Activated CD4-positive, alpha-beta T cell treated with anti-CD3 and anti-CD28 coated beads, Interleukin-2, Interleukin-4, amounts not matched to agents 100 ng/mL and 50 ng/mL, durations not matched to agents 16 hours and 8 hours (primary cell): ENCODE measurements around the gene CIAPIN1.

Experiments
- DNase-seq: peaks from one replicate; pipeline ENCODE4 v3.0.0-alpha.2; 2020; ENCODE audit warnings: low spot score

The CIAPIN1 gene

DNA sequence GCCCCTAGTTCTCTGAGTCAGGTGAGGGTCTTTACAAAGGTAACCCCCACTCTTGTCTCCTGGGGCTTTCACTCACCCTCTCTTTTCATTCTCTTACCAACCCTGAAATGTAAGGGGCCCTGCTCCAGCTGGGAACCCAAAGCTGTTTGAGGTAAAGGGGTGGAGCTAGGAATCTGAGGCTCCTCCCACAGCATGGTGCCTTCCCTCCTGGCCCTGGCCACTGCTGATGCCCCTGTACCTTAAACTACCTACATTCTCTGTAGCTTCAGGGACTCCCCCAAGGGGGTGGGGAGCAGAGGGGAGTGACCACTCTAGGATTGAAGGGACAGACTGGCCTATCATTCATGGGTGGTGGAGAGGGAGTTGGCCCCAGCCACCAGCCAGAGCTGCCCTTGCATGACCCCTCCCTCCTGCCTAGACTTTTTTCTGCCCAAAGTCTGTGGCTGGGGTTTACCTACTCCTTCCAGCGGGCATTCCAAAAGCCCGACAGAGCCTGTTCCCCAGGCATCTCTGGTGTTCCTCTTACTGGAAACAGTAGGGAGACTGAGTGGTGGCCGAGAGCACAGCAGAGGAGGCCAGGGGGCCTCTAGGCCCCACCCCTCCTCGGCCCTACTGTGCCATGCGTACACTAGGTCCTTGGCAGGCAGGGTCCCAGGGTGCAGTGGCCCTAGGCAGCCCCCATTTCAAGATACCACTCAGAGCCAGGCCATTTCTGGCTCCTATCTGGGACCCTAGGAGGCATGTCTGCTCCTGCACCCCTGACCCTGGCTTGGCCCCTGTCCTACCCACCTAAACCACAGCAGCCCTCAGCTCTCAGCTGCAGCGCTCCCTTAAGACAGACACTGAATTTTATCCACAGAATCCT lies 29.6 kb upstream of the CIAPIN1 start:
- no peak for DNase-seq

DNA sequence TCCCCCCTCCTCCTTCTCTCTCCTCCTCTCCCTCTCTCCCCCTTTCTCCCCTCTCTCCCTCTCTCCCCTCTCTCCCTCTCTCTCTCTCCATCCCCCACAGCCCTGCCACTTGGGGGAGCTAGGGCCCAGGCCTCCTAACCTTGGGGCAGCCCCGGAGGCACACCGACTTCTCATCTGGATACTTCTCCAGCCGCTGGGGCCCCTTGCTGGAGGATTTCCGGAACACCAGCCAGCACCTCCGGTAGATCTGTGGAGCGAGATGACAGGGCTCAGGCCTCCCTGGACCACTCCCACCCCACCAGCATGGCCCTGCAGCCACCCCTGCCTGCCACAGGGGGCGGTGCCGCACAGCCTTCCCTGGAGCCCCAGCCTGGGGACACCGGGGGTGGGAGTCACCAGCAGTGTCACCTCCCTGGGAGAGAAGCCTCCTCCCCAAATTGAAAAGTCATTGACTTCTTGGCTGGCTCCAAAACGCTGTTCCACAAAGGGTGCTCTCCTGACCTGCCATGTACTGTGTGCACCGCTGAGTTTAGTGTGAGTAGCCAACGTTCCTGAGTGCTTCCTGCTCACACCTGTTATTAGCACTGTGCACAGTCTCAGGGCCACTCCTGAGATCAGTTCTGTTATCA lies 28.6 kb upstream of the CIAPIN1 start:
- peak; percentile 92 for DNase-seq

DNA sequence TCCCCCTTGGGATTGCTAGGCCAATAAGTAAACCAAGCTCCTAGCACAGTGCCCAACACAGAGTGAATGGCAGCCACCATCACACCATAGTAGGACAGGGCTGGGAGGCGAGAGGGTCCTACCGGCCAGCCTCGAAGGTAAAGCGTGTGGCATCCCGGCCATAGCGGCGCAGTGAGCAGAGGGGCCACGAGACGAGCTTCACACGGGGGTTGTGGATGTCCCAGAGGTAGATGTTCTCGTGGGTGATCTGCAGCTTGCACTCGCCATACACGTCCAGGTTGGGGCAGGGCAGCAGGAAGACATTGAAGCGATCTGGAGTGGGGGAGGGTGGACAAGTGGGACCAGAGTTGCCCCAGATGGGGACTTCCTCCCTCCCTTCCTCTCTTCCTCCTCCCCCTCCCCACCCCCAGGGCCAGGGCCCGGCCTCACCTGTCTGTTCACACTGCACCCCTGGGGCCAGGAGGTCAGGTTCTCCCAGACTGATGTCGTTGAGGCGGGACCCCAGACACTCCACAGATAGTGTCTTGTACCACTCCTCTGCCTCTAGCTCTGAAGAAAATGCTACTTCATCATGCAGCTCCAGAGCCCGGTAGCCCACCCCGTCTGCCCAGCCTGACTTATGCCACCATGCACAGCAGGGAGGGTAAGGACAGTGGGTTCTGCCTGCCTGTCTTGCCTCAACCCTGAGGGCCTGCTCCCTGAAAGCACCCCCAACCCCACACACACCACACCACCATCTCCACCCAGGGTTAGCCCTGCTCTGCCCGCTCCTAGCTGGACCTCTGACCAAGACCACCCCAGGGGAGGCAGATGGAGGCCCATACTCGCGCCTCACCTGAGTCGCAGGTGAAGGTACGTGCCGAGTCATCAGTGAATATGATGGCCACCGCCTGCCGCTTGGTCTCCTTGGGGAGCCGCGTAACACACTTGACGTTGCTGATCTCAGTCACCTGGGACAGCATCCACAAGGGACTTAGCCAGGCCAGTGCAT lies 27.8 kb upstream of the CIAPIN1 start:
- no peak for DNase-seq

DNA sequence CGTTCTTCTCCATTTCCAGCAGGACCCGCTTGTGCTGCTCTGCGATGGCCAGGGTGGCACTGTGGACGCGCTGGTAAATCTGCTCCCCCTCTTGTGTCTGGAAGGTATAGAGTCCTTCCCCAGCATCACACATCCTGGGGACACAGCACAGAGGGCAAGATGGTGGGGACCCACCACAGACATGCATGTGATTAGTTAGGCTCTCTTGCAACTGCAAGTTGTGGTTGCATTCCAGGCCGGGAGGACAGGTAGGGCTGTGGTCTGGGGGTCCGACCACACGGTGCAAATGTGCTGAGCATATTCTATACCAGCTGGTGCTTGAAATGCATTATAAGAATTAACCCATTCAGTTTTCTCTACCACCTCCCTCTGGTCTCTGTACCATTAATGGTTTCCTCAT lies 26.7 kb upstream of the CIAPIN1 start:
- no peak for DNase-seq

DNA sequence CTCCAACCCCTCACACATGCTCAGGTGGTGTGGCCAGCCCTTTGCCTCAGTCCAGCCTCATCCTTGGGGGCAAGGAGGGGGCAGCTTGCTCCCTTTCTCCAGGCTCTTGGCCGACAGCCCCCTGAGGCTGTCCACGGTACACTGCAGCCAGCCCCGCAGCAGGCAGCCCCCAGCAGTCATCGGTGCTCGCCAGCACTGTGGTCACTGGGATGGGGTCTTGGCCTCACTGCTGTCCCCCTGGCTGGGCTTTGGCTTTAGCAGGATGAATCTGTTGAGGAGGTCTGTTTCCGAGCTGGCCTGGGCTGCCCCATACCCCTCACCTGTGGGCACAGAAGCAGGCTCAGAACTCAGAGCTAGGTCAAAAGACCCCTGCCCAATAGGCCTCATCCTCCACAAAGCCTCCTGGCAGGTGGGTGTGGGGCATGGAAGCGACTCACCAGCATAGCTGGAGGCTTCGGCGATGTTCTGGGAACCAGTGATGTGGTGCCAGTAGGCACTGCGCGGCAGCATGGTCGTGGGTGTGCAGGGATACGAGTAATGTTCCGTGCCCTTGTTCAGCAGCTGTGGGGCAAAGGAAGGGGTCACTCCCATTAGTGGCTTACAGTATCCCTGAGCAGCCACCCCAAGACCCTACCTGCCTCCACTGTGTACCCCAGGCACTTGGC lies 26.1 kb upstream of the CIAPIN1 start:
- no peak for DNase-seq

DNA sequence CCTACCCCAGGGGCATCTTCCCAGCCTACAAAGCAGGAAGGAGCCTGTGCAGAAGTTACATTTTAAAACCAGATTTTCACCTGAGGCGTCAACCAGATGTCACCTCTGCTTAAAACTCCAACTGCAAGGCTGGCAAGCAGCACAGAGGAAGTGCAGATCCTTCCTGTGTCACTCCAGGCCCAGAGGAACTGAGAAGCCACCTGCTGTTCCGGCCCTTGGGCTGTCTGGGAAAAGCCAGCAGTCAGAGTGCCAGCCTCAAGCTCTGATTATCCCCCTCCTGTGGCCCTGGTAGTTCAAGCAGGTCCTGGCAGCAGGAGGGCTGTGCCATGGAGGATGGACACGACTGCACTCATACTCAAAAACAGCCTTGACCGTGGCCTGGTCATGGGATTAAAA lies 25.5 kb upstream of the CIAPIN1 start:
- no peak for DNase-seq

DNA sequence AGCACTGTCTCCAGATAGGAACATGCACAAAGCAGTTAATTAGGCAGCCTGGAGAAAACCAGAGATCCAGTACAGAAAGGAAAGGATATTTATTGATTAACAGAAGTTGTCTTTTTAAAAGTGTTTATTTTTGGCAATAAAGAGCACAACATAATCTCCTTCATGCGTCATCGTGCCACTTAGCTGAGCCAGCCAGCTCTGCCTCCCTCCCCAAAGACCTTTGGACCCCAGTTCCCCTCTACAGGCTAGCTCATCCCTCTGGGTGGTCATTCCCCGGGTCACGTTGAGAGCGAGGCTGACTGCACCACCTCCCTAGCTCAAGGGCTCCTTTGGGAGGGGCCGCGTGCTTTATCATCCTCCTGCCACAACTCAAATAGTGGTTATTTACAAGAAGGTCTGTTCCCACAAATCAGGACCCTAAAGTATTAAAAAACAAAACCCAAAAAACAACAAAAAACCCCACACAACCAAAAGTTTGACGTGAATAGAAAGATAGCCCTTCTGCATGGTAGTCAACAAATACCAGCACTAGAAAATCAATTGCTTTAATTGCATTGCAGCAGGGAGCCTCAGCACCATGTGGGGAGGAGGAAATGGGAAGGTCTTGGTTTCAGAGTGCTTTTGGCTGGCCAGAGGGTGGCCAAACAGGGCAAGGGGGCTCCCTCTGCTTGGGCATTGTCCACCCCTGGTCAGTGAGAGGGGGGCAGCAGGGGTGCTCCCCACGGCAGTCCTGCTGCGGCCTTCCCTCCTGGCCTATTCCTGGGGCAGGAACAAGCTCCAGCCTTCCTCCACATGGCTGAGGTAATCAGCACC lies 24.9 kb upstream of the CIAPIN1 start:
- no peak for DNase-seq

DNA sequence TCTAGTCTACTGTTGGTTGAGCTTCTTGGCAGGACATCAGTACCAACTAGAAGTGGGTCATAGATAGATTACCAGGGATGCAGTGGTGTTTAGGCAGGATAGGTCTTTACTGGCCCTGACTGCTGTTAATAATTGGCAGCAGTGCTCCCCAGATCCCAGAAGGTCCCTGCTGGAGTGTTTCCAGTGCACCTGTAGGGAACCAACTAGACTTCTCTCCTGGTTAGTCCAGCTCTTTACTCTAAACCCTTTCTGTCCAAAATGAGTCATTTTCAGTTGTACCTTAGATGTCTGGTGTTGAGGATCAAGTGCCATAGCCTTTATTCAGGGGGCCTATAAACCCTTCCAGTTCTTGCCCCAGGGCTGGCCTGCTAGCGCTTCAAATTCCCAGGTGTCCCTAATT lies 24.0 kb upstream of the CIAPIN1 start:
- DNase-seq: no peak

DNA sequence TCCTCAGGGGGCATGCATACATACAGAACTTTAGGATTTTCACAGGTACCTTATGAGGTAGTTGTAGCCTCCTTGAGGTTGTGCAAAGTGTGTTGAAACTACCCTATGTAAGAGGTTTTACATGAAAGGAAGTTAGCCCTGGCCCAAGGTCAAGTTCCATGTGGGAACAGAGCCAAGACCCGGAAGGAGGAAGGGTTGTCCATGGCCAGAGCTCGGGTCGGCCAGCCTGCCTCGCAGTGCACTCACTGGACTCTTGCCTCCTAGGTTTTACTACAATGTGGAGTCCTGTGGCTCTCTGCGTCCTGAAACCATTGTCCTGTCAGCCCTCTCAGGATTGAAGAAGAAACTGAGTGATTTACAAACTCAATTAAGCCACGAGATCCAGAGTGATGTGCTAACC lies 23.5 kb upstream of the CIAPIN1 start:
- no peak for DNase-seq

DNA sequence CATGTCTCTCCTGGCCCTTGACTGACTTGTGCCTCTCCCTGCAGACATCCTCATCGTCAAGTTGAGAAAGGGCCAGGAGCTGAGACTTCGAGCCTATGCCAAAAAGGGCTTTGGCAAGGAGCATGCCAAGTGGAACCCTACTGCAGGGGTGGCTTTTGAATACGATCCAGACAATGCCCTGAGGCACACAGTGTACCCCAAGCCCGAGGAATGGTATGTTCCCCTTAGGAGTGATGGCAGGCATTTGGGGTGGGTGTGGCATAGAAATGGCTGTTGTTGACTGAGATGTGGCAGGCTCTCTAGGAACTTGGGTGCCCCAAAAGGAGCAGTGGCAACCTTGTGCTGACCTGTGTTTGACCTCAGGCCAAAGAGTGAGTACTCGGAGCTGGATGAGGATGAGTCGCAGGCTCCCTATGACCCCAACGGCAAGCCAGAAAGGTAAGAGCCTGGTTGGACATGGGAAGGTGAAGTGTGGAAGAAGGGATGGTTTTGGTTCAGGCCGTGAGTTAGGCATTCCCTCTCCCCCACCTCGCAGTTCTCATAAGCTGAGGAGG lies 22.8 kb upstream of the CIAPIN1 start:
- no peak for DNase-seq

DNA sequence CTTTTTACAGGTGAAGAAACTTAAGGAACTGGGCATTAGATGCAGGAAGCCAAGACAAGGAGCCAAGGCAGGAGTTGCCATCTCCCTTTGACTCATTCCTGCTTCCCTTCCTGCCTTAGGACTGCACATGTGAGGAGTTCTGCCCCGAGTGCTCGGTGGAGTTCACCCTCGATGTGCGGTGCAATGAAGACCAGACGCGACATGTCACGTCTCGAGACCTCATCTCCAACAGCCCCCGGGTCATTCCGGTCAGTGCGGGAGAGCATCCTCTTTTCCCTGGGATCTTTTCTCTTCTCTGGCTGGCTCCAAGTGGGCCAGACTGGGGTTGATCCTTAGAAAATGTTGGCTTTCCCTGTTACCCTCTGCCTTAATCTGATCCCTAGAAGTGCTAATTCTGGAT lies 21.9 kb upstream of the CIAPIN1 start:
- DNase-seq: no peak

DNA sequence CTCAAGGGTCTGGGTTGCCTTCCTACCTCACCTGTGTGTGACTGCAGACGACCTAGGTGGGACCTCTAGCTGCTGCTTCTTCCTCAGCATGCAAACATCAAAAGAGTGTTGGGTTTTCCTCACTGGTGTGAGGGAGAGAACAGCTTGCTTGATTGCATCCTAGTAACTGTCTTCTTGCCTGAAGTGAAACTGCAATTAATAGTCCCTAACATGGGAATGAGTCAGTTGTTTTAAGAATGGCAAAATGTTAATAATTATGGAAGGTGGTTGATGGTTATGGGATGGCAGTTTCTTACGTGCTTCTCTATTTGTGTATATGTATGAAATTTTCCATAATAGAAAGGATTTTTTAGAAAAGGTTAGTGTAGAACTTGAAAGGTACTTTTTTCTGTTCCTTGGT lies 21.2 kb upstream of the CIAPIN1 start:
- DNase-seq: no peak

DNA sequence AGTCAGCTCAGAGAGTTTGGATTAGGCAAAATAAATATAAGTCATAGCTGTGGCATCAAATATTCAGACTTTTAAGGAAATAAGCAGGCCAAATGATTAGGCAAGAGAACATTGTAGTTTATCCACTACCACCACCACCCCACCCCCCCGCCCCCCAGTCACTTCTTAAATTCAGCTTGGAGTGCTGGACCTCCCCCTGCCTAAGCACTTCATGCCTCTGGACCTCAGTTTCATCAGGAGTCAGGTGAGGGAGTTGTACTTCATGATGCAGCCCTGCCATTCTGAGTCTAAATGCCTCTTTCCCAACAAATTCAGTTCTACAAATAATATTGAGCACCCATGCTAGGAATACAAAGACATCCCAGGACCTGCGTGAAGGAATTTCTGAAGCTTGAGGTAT lies 17.3 kb upstream of the CIAPIN1 start:
- DNase-seq: no peak

DNA sequence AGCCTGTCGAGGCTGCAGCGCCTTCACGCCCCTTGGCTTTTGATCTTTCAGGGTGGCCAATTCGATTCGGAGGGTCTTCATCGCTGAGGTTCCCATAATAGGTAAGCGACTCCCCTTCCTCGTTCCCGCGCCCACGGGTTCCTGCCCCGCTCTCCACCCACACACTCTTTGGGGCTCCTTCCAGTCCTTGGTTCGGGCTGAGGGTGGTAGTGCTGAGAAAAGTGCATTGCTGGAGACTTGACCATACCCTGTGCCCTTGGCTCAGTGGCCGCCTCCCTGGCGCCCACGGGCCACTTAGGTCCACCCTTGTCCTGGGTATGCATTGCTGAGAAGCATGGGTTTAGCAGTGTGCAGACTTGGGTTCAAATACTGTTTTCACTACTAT lies 15.8 kb upstream of the CIAPIN1 start:
- DNase-seq: no peak

DNA sequence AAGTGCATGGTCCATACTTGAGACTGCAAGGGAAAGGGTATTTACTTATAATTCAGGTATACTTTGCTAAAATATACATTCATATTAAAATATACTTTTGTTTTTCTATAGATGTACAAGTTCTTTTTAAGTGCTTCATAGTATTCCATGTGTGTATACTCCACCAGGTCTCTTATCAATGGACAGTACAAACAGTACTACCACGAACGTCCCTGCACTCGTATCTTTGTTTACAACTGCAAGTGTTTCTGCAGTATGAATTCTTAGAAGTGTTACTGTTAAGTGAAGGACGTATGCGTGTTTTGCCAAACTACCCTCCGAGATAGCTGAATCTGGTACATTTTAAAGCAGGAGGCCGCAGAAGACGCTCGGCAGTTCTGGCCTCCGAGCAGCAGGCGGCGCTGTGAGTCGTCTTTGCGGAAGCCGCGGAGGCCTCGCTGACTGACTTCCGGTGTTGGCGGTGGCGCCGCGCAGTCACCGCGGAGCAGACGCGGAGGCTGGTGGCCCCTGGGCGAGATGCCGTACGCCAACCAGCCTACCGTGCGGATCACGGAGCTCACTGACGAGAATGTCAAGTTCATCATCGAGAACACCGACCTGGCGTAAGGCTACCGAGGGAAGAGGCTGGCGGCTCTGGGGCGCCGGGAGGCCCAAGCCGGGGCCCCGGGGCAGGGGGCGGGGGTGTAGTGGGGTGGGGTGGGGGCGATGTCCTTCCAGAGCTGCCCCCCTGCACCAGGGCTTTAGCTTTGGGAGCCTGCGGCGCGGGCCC lies 15.2 kb upstream of the CIAPIN1 start, which contains the start of gene POLR2C:
TSS of gene POLR2C (plus strand) at position 471 of the 769 bp plus-strand sequence. CDS start at position 517, 46 bp downstream.
- peak; percentile 93 for DNase-seq

DNA sequence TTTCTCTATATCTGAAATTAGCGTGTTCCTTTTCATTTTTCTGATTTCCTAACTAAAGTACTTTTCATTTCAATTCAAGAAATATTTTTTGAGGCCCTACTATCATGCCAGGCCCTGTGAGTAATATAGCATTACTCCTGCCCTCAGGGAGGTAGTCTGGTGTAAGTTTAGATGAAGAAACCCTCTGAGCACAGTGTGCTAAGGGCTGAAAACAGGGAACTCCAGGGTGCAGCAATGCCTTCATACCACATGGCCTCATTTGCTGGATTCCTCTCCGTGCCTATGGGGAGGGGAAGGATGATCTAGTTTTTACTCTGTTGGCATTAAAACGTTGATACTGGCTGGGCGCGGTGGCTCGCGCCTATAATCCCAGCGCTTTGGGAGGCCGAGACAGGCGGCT lies 4.8 kb upstream of the CIAPIN1 start:
- DNase-seq: no peak

DNA sequence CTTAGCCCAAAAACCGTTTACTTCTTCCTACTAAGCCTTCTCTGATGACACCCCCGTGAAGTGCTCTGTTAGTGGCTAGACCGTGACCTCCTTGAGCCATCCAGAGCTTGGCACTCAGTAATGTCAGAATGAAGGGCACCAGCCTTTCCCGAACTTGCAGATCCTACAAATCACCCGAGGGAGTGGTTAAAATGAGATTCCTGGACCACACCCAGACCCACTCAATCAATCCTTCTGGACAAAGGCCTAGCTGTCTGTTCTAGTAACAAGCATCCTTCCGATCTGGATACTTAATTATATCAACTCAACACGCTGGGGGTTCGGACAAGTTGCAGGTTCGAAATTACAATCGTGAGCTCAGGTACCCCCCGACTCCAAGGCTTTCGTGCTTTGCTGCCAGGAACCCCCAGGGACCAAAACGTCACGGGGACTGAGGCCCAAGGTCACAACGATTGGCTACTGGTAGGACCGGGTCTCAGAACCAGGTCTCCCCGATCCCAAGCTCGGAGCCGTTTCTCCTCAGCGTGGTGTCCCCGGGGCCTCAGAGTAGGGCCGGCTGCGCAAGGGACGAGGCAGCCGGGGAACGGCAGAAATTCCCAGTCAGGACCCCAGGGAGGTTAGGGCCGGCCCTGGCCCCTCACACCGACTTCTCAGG lies 527 bp downstream of the CIAPIN1 start:
- peak; percentile 27 for DNase-seq

DNA sequence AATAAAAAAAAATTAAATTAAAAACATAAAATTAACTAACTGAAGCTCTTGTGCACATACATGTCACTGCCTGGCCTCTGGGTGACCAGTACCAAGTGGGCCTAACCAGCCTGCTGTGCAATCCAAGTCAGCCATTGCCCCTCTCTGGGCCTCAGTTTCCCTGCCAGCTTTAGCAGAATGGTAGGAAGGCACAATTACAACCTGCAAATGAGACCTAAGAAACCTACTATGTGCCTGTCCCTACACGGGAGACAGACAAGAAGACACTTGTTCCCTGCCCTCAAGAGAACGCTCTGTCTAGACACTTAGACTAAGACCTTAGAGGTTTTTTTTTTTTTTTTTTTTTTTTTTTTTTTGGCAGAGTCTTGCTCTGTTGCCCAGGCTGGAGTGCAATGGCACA lies 1.7 kb downstream of the CIAPIN1 start:
- no peak for DNase-seq

DNA sequence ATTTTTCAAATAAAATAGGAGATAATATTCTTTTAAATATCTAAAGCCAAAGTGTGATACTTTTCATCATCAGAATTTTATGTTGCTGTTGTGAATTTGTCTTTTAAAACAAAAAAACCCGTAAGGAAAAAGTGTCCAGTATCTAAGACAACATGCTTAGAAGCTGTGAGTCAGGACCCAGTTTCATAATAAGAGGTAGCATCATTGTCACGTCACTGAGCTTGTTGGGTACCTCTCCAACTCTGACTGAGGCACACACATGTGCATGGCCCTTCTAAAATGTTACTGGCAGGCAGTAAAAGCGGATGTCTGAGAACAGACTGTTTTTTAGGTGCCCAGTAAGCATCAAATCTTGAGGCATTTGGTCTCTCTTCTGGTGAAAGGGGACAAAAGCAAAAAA lies 2.5 kb downstream of the CIAPIN1 start:
- DNase-seq: peak; percentile 11
